HEK293 (cell line): ENCODE results near the gene CACNA1G.

Experiments
- REST ChIP-seq: fragments of 450-650 bp; formaldehyde crosslinking; IDR thresholded peaks from 2 replicates; pipeline ENCODE4 v1.5.1; 2016; ENCODE audit warnings: missing biosample characterization, missing genetic modification characterization
- SP2 ChIP-seq: fragments of 450-650 bp; formaldehyde crosslinking; IDR thresholded peaks from 2 replicates; pipeline ENCODE4 v1.5.1; 2016; ENCODE audit warnings: missing biosample characterization, missing genetic modification characterization
- ZNF138 ChIP-seq: fragments of 450-650 bp; formaldehyde crosslinking; IDR thresholded peaks from 2 replicates; pipeline ENCODE4 v1.5.1; 2016; ENCODE audit warnings: missing biosample characterization, missing genetic modification characterization, borderline replicate concordance
- ZNF274 ChIP-seq, 2 experiments: fragments of 200-500 bp in 1 of 2; fragments of 450-650 bp in 1 of 2; sonication (Bioruptor generic) in 1 of 2; formaldehyde crosslinking in 1 of 2; IDR thresholded peaks; 2 replicates each; pipeline versions ENCODE4 v1.5.1 to v1.6.1; 2014 to 2016; ENCODE audit warnings: borderline replicate concordance in 1 of 2, inconsistent platforms in 1 of 2, low read length in 1 of 2, missing biosample characterization in 1 of 2, missing genetic modification characterization in 1 of 2
- ZNF350 ChIP-seq: fragments of 450-650 bp; formaldehyde crosslinking; IDR thresholded peaks from 2 replicates; pipeline ENCODE4 v1.5.0; 2017; ENCODE audit warnings: missing biosample characterization, mild to moderate bottlenecking, missing genetic modification characterization
- ZNF677 ChIP-seq: fragments of 450-650 bp; IDR thresholded peaks from 2 replicates; pipeline ENCODE4 v1.5.0; 2018; ENCODE audit warnings: missing biosample characterization, mild to moderate bottlenecking, missing genetic modification characterization, moderate library complexity
- ZNF747 ChIP-seq: fragments of 450-650 bp; formaldehyde crosslinking; IDR thresholded peaks from 2 replicates; pipeline ENCODE4 v1.5.1; 2016; ENCODE audit warnings: missing biosample characterization, missing genetic modification characterization
- ZNF777 ChIP-seq: fragments of 450-650 bp; formaldehyde crosslinking; IDR thresholded peaks from 2 replicates; pipeline ENCODE4 v1.5.1; 2017; ENCODE audit warnings: missing biosample characterization, missing genetic modification characterization, borderline replicate concordance
- ZNF792 ChIP-seq: fragments of 450-650 bp; formaldehyde crosslinking; IDR thresholded peaks from 2 replicates; pipeline ENCODE4 v1.5.1; 2016; ENCODE audit warnings: missing biosample characterization, missing genetic modification characterization
- TF ChIP-seq, protein P1 (sequence below): fragments of 450-650 bp; formaldehyde crosslinking; IDR thresholded peaks from 2 replicates; pipeline ENCODE4 v1.5.1; 2016; ENCODE audit warnings: missing biosample characterization, missing genetic modification characterization

DNA sequence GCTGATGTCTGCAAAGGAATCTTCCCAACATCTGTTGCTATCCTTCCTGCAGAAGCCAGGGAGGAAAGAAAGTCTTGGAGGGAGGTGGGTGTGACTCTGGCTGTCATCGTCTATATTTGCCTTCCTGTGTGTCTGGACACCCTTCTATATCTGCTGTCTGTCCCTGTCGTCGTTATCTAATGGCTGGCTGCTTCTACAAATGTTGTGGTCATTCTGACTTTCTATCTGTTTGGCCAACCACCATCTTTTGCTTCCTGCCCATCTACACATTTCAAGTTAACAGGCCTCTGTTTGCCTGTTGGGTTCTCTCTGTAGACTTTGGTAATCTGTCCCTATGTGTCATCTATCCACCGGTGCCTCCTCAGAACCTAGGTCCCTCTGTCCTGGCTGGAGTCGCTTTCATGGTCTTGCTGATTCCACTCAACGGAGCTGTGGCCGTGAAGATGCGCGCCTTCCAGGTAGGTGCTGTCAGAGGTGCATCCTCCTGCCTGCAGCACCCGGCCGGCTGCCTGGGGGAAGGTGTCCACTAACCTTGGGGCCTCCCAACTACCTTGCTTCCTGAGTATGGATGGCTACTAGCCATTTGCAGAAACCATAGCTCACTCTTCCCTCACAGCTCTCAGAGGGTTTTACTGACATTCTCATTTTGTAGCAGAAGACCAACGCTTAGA lies 104.4 kb downstream of the CACNA1G start:
- TF ChIP-seq, protein P1, sequence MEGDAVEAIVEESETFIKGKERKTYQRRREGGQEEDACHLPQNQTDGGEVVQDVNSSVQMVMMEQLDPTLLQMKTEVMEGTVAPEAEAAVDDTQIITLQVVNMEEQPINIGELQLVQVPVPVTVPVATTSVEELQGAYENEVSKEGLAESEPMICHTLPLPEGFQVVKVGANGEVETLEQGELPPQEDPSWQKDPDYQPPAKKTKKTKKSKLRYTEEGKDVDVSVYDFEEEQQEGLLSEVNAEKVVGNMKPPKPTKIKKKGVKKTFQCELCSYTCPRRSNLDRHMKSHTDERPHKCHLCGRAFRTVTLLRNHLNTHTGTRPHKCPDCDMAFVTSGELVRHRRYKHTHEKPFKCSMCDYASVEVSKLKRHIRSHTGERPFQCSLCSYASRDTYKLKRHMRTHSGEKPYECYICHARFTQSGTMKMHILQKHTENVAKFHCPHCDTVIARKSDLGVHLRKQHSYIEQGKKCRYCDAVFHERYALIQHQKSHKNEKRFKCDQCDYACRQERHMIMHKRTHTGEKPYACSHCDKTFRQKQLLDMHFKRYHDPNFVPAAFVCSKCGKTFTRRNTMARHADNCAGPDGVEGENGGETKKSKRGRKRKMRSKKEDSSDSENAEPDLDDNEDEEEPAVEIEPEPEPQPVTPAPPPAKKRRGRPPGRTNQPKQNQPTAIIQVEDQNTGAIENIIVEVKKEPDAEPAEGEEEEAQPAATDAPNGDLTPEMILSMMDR (tag by site-specific recombination), result no peak
- TF ChIP-seq REST (tag by site-specific recombination) (no peak), ZNF747 (tag by site-specific recombination) (no peak), ZNF677 (no peak), SP2 (tag by site-specific recombination) (no peak), ZNF274 (IDR thresholded peaks at IDR 0.05; ENCODE audit: low read length) (no peak), ZNF274 (tag by site-specific recombination; IDR thresholded peaks at IDR 0.05; ENCODE audit: borderline replicate concordance) (no peak), ZNF138 (tag by site-specific recombination) (no peak), ZNF792 (tag by site-specific recombination) (no peak), ZNF350 (tag by site-specific recombination) (no peak), ZNF777 (no peak)
